GM19035 (cell line): ENCODE results near the gene MED17.
"Not testable (repeated sequence)": the region's sequence is repeated elsewhere in the genome, so short reads cannot be mapped to it uniquely, and the experiment has no call there.

Experiments used
- ATAC-seq: cut with Tn5 transposase; IDR thresholded peaks from one replicate; pipeline ENCODE4 v1.9.1; 2021; ENCODE audit not compliant: unreplicated experiment

The MED17 gene, protein sequence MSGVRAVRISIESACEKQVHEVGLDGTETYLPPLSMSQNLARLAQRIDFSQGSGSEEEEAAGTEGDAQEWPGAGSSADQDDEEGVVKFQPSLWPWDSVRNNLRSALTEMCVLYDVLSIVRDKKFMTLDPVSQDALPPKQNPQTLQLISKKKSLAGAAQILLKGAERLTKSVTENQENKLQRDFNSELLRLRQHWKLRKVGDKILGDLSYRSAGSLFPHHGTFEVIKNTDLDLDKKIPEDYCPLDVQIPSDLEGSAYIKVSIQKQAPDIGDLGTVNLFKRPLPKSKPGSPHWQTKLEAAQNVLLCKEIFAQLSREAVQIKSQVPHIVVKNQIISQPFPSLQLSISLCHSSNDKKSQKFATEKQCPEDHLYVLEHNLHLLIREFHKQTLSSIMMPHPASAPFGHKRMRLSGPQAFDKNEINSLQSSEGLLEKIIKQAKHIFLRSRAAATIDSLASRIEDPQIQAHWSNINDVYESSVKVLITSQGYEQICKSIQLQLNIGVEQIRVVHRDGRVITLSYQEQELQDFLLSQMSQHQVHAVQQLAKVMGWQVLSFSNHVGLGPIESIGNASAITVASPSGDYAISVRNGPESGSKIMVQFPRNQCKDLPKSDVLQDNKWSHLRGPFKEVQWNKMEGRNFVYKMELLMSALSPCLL

DNA sequence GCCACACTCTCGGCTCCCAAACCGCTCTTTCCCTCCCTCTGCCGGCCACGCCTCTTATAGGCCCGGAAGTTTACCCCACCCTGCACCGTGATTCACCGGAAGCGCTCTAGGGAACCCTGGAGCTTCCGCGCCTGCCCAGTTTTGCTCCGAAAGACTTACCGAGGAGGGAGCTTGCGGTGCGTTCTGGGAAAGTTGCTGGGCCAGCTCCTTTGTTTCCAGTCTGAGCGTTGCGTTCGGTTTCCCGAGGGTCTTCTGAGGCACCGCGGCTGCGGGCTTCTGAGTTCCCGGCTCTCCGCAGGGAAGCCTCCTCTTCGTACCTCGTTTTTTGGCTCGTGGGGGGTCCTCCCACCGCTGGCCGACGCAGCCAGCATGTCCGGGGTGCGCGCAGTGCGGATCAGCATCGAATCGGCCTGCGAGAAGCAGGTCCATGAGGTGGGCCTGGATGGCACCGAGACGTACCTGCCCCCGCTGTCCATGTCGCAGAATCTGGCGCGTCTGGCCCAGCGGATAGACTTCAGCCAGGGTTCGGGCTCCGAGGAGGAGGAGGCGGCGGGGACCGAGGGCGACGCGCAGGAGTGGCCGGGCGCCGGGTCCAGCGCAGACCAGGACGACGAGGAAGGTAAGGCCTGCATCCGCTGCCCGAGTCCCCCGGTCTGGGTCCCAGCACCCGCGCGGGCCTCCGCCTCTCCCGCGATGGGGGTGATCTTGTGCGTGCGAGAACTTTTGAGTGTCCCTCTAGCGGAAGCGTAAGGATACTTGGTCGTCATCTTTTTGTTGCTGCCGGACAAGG is at the start of gene MED17:
Gene MED17 (plus strand): TSS at position 138 of the 790 bp plus-strand sequence. CDS start 232 bp downstream, at position 370.
- ATAC-seq: peak; percentile 96

DNA sequence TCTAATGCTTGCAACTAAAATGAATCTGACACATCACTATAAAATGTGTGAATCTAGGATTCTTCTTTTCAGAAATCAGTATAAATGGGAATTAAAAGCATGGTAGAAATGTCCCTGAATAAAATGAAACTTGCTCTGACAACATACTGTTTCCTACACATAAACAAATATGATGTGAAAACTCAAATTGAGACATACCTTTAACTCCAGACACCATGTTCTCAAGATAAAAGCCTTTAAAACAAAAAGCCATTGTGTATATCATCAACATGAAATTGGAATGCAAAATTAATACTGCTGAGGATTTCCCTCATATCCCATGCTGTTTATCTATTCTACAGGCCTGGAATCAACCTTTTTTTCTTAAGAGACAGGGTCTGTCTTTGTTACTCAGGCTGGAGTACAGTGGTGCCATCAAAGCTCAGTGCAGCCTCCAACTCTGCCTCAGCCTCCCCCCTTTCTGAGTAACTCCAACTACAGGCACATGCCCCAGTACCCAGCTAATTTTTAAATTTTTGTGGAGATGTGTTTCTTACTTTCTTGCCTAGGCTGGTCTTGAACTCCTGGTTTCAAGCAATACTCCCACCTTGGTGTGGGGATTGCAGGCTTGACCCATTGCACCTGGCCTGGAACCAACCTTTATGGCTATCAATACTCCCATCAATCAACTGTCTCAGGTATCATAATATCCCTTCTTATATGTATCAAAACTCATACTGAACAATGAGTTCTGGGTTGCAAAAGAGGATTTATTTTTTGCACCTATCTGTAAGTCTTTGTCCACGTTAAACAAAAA is 49.5 kb upstream of the MED17 start:
- no peak for ATAC-seq

DNA sequence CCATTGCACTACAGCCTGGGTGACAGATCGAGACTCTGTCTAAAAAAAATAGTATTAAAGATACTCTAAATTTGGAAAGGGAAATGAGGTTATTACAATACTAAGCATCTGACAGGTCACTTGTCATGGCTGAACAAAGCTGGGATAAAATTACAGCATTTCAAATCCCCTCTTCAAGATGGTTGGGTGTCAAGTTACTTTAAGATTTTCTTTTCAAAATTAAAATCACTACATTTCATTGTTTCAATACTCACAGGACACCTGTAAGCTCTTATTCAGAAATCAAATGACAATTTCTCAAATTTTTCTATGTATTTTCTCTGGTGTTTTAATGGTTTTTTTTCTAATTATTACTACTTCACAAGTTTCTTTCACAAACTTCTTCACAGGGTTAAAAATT is 48.5 kb upstream of the MED17 start:
- no peak for ATAC-seq

DNA sequence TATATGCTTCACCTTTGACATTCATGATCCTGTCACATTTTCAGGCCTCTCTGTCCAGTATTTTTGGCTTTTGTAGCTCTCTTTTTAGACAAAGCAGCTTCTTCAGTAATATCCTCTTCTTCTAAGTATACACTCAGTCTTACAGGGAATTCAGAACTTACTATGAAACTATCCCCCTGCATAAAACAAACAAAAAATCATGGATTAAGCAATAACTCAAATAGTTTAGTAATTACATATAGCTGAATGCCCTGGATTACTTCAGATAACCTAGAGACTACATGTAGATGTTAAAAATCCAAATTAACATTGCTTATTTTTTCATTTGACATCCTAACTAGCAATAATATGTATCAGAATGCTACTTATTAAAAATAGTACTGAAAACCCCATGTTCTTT is 48.0 kb upstream of the MED17 start:
- no peak for ATAC-seq

DNA sequence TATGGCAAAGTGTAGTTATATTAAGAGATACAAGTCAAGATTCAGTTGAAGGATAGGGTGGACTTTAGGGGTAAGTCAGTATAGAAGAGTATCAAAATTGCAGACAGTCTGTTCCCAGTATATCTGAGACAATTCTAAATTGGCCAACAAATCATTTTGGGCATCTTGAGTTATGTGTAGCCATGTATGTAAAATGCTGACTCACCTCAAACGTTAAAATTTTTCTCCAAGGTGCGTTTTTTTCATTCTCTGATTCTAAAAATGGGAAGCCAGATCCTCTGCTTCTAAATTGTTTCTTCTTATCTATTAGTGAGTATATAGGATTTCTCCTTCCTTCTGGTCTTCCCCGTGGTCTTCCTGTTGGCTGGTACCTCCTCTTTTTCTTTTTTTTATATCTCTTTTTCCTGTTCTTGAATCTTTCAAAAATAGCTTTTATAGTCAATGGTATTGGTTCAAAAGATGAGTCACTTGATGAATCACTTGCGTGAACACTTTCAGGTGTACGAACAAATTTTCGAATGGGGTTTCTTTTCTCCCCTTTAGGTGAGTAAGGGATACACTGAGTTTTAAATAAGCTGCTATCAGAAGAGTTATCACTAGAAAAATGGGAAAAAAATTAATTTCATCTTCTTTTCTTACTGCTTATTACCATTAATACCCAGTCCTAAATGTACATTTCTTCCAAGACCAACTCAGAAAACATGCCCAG is 46.0 kb upstream of the MED17 start:
- no peak for ATAC-seq

DNA sequence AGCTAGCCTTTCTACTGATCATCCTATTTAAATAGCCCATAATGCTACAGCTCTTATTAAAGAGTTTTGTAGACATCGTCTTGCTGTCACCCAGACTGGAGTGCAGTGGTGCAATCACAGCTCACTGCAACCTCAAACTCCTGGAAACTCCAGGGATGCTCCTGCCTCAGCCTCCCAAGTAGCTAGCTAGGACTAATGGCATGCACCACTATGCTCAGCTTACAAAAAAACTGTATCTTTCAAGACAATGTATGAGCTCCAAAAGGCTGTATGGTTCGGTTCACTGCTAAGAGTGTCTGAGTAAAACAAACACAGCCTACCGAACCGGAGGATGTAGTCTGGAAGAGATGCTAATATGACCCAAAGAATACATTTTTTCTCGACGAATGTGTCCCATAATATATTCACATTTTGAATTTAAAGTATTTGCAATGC is 45.4 kb upstream of the MED17 start:
- no peak for ATAC-seq

DNA sequence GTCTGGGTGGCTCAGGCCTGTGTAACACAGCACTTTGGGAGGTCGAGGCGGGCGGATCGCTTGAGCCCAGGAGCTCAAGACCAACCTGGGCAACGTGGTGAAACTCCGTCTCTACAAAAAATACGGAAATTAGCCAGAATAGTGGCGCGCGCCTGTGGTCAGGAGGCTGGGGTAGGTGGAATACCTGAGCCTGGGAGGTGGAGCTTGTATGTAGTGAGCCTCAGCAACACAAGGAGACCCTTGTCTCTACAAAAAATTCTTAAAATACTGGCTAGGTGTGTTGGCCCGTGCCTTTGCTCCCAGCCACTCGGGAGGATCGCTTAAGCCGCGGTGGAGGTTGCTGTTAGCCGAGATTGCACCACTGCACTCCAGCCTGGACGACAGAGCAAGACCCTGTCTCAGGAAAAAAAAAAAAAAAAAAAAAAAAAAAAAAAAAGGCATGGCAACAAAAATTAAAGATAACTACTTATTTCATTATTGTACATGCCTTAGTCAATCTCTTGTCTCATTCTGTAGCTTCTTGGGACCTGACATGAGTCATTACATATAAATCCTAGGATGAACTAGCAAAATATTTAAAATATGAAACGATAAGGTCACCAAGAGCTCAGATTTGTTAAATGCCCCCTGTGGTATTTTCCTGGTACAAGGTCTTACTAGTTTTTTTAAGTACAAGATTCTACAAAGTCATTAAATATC is 43.9 kb upstream of the MED17 start:
- no peak for ATAC-seq

DNA sequence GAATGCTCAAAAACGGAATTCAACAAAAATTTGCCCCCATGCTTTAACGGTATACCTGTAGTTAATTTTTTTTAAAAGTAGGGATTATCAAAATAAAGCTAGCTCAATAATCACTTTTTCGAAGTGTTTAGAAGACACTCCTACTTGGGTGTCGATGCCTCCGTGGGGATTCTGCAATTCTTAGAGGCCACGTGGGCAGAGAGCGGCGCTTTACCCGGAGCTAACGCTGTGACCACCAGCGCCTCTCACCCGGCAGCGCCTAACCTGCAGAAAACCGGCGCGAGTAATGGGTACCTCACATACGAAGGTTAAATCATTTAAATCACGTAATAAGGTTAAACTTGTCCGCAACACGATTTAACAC is 43.4 kb upstream of the MED17 start:
- peak; percentile 36 for ATAC-seq

DNA sequence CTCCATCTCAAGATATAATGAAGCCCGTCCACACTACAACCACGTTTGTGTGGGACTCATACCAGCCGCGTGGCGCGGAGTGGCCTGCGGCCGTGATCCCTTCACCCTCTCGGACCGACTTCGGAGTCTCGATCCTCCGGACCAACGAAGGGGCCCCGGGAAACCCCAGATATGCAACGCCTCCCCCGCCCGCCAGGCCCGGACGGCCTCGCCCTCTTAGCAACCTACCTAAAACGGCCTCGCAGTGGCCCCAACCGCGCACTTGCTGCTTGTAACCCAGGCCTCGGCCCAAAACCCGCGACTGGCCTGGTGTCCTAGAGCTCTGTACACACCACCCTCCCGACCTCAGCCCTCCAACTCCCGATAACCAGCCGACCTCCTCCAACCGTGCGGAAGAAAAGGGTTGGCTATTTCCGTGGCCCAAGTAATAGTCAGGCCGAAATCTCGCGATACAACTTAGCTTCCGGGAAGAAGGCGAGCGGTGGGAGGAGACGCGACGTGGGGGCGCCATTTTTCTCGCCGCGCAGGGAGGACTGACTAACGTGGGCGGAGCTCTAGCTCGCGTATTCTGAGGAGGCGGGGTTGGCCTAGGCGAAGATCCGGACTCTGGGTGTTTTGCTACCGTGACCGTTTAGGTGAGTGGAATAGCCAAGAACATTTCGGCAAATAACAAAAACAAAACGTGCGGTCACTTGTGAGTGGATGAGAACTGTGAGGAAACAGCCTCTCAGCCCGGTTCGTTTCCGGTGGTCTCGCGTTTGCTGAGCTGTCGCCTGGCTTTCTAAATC is 42.8 kb upstream of the MED17 start, which contains the start of the genes C11orf54 and TAF1D:
Gene C11orf54 (plus strand): TSS at position 579 of the 788 bp plus-strand sequence. CDS start 5,722 bp downstream, outside the sequence.
Gene TAF1D (minus strand): TSS at position 402 of the 788 bp plus-strand sequence. CDS start 2,191 bp downstream, outside the sequence.
- peak; percentile 87 for ATAC-seq

DNA sequence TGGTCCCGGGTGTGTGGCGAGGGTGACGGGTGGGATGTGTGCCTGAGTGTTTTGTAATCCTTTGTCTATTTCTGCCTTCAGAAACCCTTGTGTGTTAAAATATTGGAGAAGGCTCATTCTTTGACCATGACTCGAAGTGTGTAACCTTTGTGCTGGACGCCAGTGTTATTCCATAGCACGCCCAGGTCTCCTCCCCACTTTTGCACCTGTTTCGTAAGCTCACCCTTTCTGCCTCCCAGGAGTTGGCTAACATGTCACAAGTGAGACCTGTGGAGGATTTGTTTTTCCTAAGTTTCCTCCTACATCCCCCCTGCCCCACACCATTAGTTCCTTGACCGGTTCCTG is 42.2 kb upstream of the MED17 start:
- ATAC-seq: peak; percentile 7

DNA sequence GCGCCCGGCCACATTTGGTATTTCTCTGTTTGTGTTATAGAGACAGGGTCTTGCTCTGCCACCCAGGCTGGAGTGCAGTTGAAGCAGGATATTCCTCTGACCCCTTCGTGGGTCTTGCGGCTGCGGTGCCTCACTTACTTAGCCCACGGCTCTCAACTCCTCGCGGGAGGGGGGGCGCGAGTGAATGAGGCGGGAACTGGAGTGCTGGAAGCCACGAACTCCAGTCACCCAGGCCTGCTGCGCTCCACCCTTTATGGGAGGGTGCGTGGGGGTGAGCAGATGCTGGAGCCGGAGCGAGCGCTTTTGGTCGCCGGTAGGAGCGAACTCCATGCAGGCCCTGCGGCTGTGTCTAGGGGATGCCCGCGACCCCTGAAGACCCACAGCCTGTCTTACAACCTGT is 40.8 kb upstream of the MED17 start:
- no peak for ATAC-seq

DNA sequence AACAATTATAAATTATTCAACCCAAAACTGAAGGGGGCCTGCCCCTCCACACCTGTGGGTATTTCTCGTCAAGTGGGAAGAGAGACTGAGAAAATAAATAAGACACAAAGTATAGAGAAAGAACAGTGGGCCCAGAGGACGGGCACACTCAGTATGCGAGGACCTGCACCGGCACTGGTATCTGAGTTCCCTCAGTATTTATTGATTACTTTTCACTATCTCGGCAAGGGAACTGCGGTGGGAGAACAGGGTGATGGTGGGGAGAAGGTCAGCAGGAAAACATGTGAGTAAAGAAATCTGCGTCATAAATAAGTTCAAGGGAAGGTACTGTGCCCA is 39.4 kb upstream of the MED17 start:
- no peak for ATAC-seq

DNA sequence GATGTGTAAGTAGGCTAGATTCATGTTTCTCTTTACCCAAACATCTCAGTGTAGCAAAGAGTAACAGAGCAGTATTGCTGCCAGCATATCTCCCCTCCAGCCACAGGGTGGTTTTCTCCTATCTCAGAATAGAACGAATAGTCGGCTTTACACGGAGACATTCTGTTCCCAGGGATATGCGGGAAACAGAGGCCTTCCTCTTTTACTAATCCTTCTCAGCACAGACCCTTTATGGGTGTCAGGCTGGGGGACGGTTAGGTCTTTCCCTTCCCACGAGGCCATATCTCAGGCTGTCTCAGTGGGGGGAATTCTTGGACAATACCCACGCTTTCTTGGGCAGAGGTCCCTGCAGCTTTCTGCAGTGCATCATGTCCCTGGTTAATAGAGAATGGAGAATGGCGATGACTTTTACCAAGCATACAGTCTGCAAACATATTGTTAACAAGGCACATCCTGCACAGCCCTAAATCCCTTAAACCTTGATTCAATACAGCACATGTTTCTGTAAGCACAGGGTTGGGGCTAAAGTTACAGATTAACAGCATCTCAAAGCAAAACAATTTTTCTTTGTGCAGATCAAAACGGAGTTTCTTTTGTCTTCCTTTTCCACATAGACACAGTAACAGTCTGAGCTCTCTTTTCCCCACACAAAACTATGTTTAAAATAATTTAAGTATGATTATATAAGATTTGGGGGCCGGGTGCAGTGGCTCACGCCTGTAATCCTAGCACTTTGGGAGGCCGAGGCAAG is 38.9 kb upstream of the MED17 start:
- not testable (repeated sequence) for ATAC-seq

DNA sequence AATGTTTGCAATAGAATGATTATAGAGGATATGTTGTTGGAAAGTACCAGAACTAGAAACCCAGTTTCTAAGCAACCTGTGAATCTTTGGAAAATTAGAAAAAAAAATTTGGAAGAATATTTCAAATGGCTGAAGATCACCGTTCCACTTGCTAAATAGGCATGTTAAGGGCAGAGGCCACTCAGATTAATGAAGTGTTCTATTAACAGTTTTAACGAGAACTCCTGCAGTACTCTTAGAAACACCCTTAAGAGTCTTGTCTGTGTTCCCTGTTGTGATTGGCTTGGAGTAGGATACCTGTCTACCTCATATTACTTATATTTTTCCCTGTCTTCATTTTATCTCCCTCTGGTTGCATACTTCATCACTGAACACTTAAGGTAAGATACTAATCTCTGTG is 38.0 kb upstream of the MED17 start:
- no peak for ATAC-seq

DNA sequence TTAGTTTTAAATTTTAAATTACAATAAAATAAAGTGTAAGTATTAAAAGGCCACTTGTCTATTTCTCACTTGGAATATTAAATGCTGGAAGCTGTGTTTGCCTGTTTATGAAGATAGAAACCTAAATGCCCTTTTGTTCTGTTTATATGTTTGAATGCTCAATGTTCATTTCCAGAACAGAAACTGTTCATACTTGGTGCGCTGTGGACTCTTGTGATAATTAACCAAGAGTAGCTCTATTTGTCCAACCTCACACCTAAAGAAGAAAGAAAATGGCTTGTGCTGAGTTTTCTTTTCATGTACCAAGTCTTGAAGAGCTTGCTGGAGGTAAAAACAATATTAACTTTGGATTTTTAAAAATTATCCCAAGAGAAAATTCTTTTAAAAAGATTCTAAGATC is 37.0 kb upstream of the MED17 start:
- ATAC-seq: no peak

DNA sequence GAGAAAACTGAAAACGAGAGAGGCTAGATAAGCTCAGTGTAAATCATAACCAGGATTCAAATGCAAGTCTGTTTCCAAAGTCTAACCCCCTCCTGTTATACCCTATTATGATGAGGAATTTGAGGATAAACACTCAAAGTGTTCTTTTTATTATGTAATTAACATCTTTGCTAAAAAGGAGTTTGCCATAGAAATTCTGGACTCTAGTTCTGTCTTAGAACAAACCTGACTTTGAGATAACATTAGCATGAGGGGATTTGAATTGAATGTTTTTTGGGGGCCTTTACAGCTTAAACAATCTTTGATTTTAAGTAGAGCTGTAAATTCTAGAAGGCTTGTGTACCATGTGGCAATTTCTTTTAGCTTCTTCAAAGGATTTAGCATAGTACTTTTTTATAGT is 33.1 kb upstream of the MED17 start:
- ATAC-seq: no peak

DNA sequence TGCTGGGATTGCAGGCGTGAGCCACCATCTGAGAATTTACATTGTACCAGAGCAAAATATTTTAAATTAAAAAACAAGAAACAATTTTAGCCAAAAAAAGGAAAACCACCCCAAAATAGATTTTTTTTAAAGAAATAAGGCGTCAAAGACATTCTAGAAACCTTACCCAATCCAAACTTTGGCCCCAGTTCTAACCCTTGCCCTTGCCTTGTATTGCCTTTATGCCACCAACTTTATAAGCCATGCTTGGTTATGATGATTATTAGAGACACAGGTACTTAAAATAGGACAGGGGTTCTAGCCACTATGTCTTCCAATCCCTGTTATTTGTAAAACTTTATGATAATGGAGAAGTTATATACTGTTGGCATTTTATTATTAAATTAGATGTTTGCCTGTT is 30.8 kb upstream of the MED17 start:
- no peak for ATAC-seq

DNA sequence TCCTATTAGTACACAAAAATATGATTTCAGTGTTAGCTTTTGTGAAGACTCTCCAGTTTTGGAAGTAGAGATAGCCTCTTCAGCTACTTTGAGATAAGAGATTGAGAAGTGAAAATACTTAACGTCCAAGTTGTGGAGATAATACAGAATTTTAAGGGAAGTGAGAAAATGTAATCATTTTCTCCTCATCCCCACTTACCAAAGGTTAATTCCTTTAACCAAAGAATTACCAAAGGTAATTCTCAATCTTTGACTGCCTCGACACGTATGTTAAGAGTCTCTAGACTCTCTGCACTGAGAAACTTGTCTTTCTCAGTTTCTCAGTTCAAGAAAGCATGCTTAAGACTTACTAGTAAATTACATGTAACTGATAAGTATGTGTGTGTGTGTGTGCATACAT is 27.3 kb upstream of the MED17 start:
- ATAC-seq: no peak
